Right hindlimb (tissue), 1 donor: ENCODE results near the gene MRM2.

ENCODE experiments used
- DNase-seq: peaks from one replicate; pipeline ENCODE4 v3.0.0-alpha.2; 2018

Gene MRM2

GRCh38 chr7:2264158-2264557, 22.2 kb upstream of the MRM2 start:
- DNase-seq = no peak

GRCh38 chr7:2263176-2263575, 21.2 kb upstream of the MRM2 start:
- no peak for DNase-seq

GRCh38 chr7:2261611-2262010, 19.6 kb upstream of the MRM2 start:
- no peak for DNase-seq

- DNase-seq = no peak
Measured at GRCh38 chr7:2260820-2261219, 18.8 kb upstream of the MRM2 start.

- no peak for DNase-seq
Measured at GRCh38 chr7:2259480-2259879, 17.5 kb upstream of the MRM2 start.

- no peak for DNase-seq
Measured at GRCh38 chr7:2258661-2259365, 16.8 kb upstream of the MRM2 start.

- DNase-seq = no peak
Measured at GRCh38 chr7:2257651-2258050, 15.6 kb upstream of the MRM2 start.

- DNase-seq = no peak
Measured at GRCh38 chr7:2257046-2257551, 15.1 kb upstream of the MRM2 start.

- DNase-seq = no peak
Measured at GRCh38 chr7:2256306-2257045, 14.5 kb upstream of the MRM2 start.

- DNase-seq = no peak
Measured at GRCh38 chr7:2255145-2256139, 13.4 kb upstream of the MRM2 start.

GRCh38 chr7:2254429-2255144, 12.6 kb upstream of the MRM2 start:
- no peak for DNase-seq

GRCh38 chr7:2253525-2254244, 11.7 kb upstream of the MRM2 start:
- DNase-seq = no peak

- no peak for DNase-seq
Measured at GRCh38 chr7:2253021-2253420, 11.0 kb upstream of the MRM2 start.

GRCh38 chr7:2251841-2252771, 10.1 kb upstream of the MRM2 start:
- DNase-seq = peak; percentile 66

- peak; percentile 51 for DNase-seq
Measured at GRCh38 chr7:2251381-2251780, 9.4 kb upstream of the MRM2 start.

GRCh38 chr7:2249744-2250323, 7.8 kb upstream of the MRM2 start:
- no peak for DNase-seq

GRCh38 chr7:2248984-2249694, 7.1 kb upstream of the MRM2 start:
- peak; percentile 88 for DNase-seq

- no peak for DNase-seq
Measured at GRCh38 chr7:2247141-2247995, 5.4 kb upstream of the MRM2 start.
